ENCODE measurements around the gene WTIP. TPM values are rescaled to one million over a fixed set of nuclear protein-coding genes. Genes with fewer than 3 reads are reported as not detected.

WTIP gene
- total RNA-seq, 1 donor = 40.6 TPM

GRCh38 chr19:34560229-34560628 lies 78.7 kb downstream of the WTIP start:
- TF ChIP-seq, protein P1, sequence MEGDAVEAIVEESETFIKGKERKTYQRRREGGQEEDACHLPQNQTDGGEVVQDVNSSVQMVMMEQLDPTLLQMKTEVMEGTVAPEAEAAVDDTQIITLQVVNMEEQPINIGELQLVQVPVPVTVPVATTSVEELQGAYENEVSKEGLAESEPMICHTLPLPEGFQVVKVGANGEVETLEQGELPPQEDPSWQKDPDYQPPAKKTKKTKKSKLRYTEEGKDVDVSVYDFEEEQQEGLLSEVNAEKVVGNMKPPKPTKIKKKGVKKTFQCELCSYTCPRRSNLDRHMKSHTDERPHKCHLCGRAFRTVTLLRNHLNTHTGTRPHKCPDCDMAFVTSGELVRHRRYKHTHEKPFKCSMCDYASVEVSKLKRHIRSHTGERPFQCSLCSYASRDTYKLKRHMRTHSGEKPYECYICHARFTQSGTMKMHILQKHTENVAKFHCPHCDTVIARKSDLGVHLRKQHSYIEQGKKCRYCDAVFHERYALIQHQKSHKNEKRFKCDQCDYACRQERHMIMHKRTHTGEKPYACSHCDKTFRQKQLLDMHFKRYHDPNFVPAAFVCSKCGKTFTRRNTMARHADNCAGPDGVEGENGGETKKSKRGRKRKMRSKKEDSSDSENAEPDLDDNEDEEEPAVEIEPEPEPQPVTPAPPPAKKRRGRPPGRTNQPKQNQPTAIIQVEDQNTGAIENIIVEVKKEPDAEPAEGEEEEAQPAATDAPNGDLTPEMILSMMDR (IDR thresholded peaks at IDR 0.05; ENCODE audit: insufficient read depth, low read depth, low read length) = no peak
- no peak overlapping the region for H3K4me3 ChIP-seq (ENCODE audit: low read depth, low read length)
- DNase-seq (ENCODE audit: low read depth) = no peak

Other genes with a start within 250 kb of the WTIP start
- gene GARRE1, start 227.2 kb upstream of the WTIP start, total RNA-seq = 14.5 and 16.8 TPM in 2 replicates
- 102 and 111 TPM in 2 replicates for gene GPI, start 116.6 kb upstream of the WTIP start, total RNA-seq
- 11.7 and 11.9 TPM in 2 replicates for gene PDCD2L, start 77.4 kb upstream of the WTIP start, total RNA-seq
- gene UBA2, start 53.4 kb upstream of the WTIP start, total RNA-seq = 108 and 121 TPM in 2 replicates
- gene SCGB2B2, start 195.4 kb downstream of the WTIP start, total RNA-seq = under 0.01 TPM in 2 replicates
- 13.2 and 15.1 TPM in 2 replicates for gene ZNF302, start 195.9 kb downstream of the WTIP start, total RNA-seq